OCI-LY1 (cell line): Measurements from ENCODE around the gene CASS4.

Experiments used
- H2AFZ ChIP-seq: fragments of 200-600 bp; sonication (generic), shearing (Covaris generic); 2 replicates; pipeline ENCODE4 v1.6.0; 2014; ENCODE audit warnings: antibody characterized with exemption, mild to moderate bottlenecking, low read length
- H3F3A ChIP-seq: fragments of 200-600 bp; sonication (generic), shearing (Covaris generic); 2 replicates; pipeline ENCODE4 v1.6.0; 2014; ENCODE audit warnings: mild to moderate bottlenecking, antibody characterized with exemption, low read length, moderate library complexity; ENCODE audit not compliant: insufficient read depth
- H3K27ac ChIP-seq: fragments of 200-600 bp; sonication (generic); 2 replicates; pipeline ENCODE4 v1.5.1; 2014; ENCODE audit warnings: low read length, mixed run types, mild to moderate bottlenecking, low read depth; ENCODE audit not compliant: poor library complexity, severe bottlenecking
- H3K27me3 ChIP-seq: fragments of 200-600 bp; sonication (generic); 2 replicates; pipeline ENCODE4 v1.6.0; 2014; ENCODE audit warnings: antibody characterized with exemption, mild to moderate bottlenecking, low read length, moderate library complexity; ENCODE audit not compliant: insufficient read depth
- H3K36me3 ChIP-seq: fragments of 200-600 bp; sonication (generic); 2 replicates; pipeline ENCODE4 v1.6.1; 2014; ENCODE audit warnings: mild to moderate bottlenecking, antibody characterized with exemption, low read length, moderate library complexity, mixed read lengths; ENCODE audit not compliant: insufficient read depth
- H3K4me1 ChIP-seq: fragments of 200-600 bp; sonication (generic); 2 replicates; pipeline ENCODE4 v1.5.1; 2014; ENCODE audit warnings: mild to moderate bottlenecking, low read length, moderate library complexity; ENCODE audit not compliant: insufficient read depth, severe bottlenecking
- H3K4me2 ChIP-seq: fragments of 200-600 bp; sonication (generic), shearing (Covaris generic); 2 replicates; pipeline ENCODE4 v1.6.1; 2014; ENCODE audit warnings: low read length
- H3K4me3 ChIP-seq: fragments of 200-600 bp; sonication (generic); 2 replicates; pipeline ENCODE4 v1.5.1; 2014; ENCODE audit warnings: low read length, low read depth, mild to moderate bottlenecking, mixed read lengths; ENCODE audit not compliant: poor library complexity, severe bottlenecking
- H3K79me2 ChIP-seq: fragments of 200-600 bp; shearing (Covaris generic); 2 replicates; pipeline ENCODE4 v1.6.1; 2016; ENCODE audit warnings: mixed run types, low read length, mixed read lengths; ENCODE audit not compliant: insufficient read depth
- H3K9ac ChIP-seq: fragments of 200-600 bp; sonication (generic), shearing (Covaris generic); 2 replicates; pipeline ENCODE4 v1.6.1; 2014; ENCODE audit warnings: mild to moderate bottlenecking, low read length, mixed read lengths
- H3K9me2 ChIP-seq: fragments of 200-600 bp; sonication (generic), shearing (Covaris generic); 2 replicates; pipeline ENCODE4 v1.6.1; 2014; ENCODE audit warnings: low read depth, mild to moderate bottlenecking, low read length, mixed read lengths
- H3K9me3 ChIP-seq: fragments of 200-600 bp; shearing (Covaris generic); 2 replicates; pipeline ENCODE4 v1.6.1; 2014; ENCODE audit warnings: low read length, mixed read lengths
- H4K20me1 ChIP-seq: fragments of 200-600 bp; sonication (generic), shearing (Covaris generic); 2 replicates; pipeline ENCODE4 v1.6.0; 2016; ENCODE audit warnings: mild to moderate bottlenecking, low read length; ENCODE audit not compliant: insufficient read depth
- CTCF ChIP-seq: fragments of 200-600 bp; sonication (generic), shearing (Covaris generic); IDR thresholded peaks from 2 replicates; pipeline ENCODE4 v1.5.1; 2017; ENCODE audit warnings: mild to moderate bottlenecking, antibody characterized with exemption, low read length, moderate library complexity, mixed read lengths
- EZH2 ChIP-seq: fragments of 200-600 bp; sonication (generic), shearing (Covaris generic); IDR thresholded peaks from 2 replicates; pipeline ENCODE4 v1.8.0; 2017; ENCODE audit warnings: borderline replicate concordance, mixed run types, mild to moderate bottlenecking, antibody characterized with exemption, low read length, moderate library complexity, mixed read lengths

The CASS4 gene

GRCh38 chr20:56426026-56426425, 14.0 kb downstream of the CASS4 start:
- no peaks in the 10 kb centered on the region for H3K79me2 ChIP-seq
- no peaks in the 10 kb centered on the region for H3K9me3 ChIP-seq
- no peaks in the 10 kb centered on the region for H3F3A ChIP-seq
- no peak overlapping the region for H3K4me3 ChIP-seq
- peaks cover 11% of the 10 kb centered on the region for H3K4me1 ChIP-seq
- H3K9me2 ChIP-seq, result no peaks in the 10 kb centered on the region
- no peak overlapping the region for H3K27ac ChIP-seq
- no peak overlapping the region for H2AFZ ChIP-seq
- no peaks in the 10 kb centered on the region for H4K20me1 ChIP-seq
- no peaks in the 10 kb centered on the region for H3K36me3 ChIP-seq
- no peak overlapping the region for H3K4me2 ChIP-seq
- H3K9ac ChIP-seq, result no peak overlapping the region
- no peak for TF ChIP-seq EZH2
- TF ChIP-seq CTCF, result no peak
- H3K27me3 ChIP-seq, result no peaks in the 10 kb centered on the region

GRCh38 chr20:56426926-56427325, 14.9 kb downstream of the CASS4 start:
- no peak overlapping the region for H3K27ac ChIP-seq
- H3K9ac ChIP-seq, result no peak overlapping the region
- TF ChIP-seq CTCF (no peak), EZH2 (no peak)
- H3K9me2 ChIP-seq, result no peaks in the 10 kb centered on the region
- H3K9me3 ChIP-seq, result no peaks in the 10 kb centered on the region
- H3K4me2 ChIP-seq, result no peak overlapping the region
- H3K27me3 ChIP-seq, result no peaks in the 10 kb centered on the region
- H2AFZ ChIP-seq, result no peak overlapping the region
- no peak overlapping the region for H3K4me3 ChIP-seq
- no peaks in the 10 kb centered on the region for H3K79me2 ChIP-seq
- H3K4me1 ChIP-seq, result peaks cover 11% of the 10 kb centered on the region
- H4K20me1 ChIP-seq, result no peaks in the 10 kb centered on the region
- H3F3A ChIP-seq, result no peaks in the 10 kb centered on the region
- H3K36me3 ChIP-seq, result no peaks in the 10 kb centered on the region

GRCh38 chr20:56427797-56428196, 15.7 kb downstream of the CASS4 start:
- Histone ChIP-seq H3K4me3 (no peak overlapping the region), H2AFZ (no peak overlapping the region), H3K9me2 (no peaks in the 10 kb centered on the region), H3K79me2 (no peaks in the 10 kb centered on the region), H4K20me1 (no peaks in the 10 kb centered on the region), H3K27ac (no peak overlapping the region), H3K9ac (no peak overlapping the region), H3K4me2 (no peak overlapping the region), H3F3A (no peaks in the 10 kb centered on the region), H3K36me3 (no peaks in the 10 kb centered on the region), H3K27me3 (no peaks in the 10 kb centered on the region), H3K4me1 (peaks cover 11% of the 10 kb centered on the region), H3K9me3 (no peaks in the 10 kb centered on the region)
- TF ChIP-seq EZH2 (no peak), CTCF (no peak)
